ENCODE data around the gene CCSER1. TPM values are rescaled to one million over a fixed set of nuclear protein-coding genes. Genes with fewer than 3 reads are reported as not detected.

Gene CCSER1
- total RNA-seq, 2 experiments from 2014 or later, result not detected

- H3K9me3 ChIP-seq (ENCODE audit: low read length), result no peaks in the 10 kb centered on the region
- ChIA-PET CTCF (ENCODE audit: unreplicated experiment) (no interaction called here), POLR2A (no interaction called here)
- no peaks in the 10 kb centered on the region for H3K4me1 ChIP-seq (ENCODE audit: insufficient read depth, low read length, poor library complexity, severe bottlenecking)
- no peak for DNase-seq (ENCODE audit: low spot score)
- intact Hi-C loops (cut with micrococcal nuclease; ENCODE audit: unreplicated experiment), result no loop called here
- no peaks in the 10 kb centered on the region for H3K36me3 ChIP-seq (ENCODE audit: insufficient read depth, low read length)
- H3K79me2 ChIP-seq (ENCODE audit: insufficient read depth, low read depth, low read length), result no peaks in the 10 kb centered on the region
- H3K27ac ChIP-seq (ENCODE audit: low read depth, low read length, poor library complexity, severe bottlenecking), result no peak overlapping the region
- H4K20me1 ChIP-seq (ENCODE audit: insufficient read depth, low read length), result no peaks in the 10 kb centered on the region
- BruUV-seq (replicated peaks), result no TSS peak
- no peak overlapping the region for H2AFZ ChIP-seq (ENCODE audit: low read length)
- no peak overlapping the region for H3K4me2 ChIP-seq (ENCODE audit: low read length)
- H3K9me2 ChIP-seq (ENCODE audit: insufficient read depth, low read length), result no peaks in the 10 kb centered on the region
- no peak for TF ChIP-seq EZH2phosphoT487 (IDR thresholded peaks at IDR 0.05; ENCODE audit: borderline replicate concordance, low read depth, low read length)
- TF ChIP-seq, protein P1, sequence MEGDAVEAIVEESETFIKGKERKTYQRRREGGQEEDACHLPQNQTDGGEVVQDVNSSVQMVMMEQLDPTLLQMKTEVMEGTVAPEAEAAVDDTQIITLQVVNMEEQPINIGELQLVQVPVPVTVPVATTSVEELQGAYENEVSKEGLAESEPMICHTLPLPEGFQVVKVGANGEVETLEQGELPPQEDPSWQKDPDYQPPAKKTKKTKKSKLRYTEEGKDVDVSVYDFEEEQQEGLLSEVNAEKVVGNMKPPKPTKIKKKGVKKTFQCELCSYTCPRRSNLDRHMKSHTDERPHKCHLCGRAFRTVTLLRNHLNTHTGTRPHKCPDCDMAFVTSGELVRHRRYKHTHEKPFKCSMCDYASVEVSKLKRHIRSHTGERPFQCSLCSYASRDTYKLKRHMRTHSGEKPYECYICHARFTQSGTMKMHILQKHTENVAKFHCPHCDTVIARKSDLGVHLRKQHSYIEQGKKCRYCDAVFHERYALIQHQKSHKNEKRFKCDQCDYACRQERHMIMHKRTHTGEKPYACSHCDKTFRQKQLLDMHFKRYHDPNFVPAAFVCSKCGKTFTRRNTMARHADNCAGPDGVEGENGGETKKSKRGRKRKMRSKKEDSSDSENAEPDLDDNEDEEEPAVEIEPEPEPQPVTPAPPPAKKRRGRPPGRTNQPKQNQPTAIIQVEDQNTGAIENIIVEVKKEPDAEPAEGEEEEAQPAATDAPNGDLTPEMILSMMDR (conservative IDR thresholded peaks at IDR 0.05; ENCODE audit: low read length), result no peak
- H3K4me3 ChIP-seq (ENCODE audit: low read depth, low read length, poor library complexity, severe bottlenecking), result no peak overlapping the region
These were observed 14.5 kb upstream of the CCSER1 start for GRCh38 chr4:90112715-90113114.

DNA sequence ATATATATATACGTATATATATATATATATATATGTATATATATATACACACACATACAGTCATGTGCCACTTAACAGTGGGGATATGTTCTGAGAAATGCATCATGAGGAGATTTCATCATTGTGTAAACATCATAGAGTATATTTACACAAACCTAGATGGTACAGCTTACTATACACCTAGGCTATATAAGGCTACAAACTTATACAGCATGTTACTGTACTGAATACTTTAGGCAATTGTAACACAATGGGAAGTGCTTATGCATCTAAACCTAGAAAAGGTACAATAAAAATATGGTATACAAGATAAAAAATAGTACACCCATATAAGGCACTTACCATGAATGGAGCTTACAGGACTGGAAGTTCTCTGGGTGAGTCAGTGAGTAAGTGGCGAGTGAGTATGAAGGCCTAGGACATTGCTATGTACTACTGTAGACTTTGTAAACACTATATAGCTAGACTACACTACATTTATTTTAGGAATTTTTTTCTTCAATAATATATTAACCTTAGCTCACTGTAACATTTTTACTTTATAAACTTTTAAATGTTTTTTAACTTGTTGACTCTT is 13.2 kb upstream of the CCSER1 start:
- no peaks in the 10 kb centered on the region for H3K9me2 ChIP-seq (ENCODE audit: insufficient read depth, low read length)
- H3K27ac ChIP-seq (ENCODE audit: low read depth, low read length, poor library complexity, severe bottlenecking), result no peak overlapping the region
- BruUV-seq (replicated peaks), result no TSS peak
- TF ChIP-seq EZH2phosphoT487 (IDR thresholded peaks at IDR 0.05; ENCODE audit: borderline replicate concordance, low read depth, low read length), result no peak
- TF ChIP-seq, protein P1 (conservative IDR thresholded peaks at IDR 0.05; ENCODE audit: low read length), result no peak
- no peaks in the 10 kb centered on the region for H3K79me2 ChIP-seq (ENCODE audit: insufficient read depth, low read depth, low read length)
- ChIA-PET POLR2A (interaction anchor here (0.5 to 0.8 kb wide), 2 partner anchors 28 to 1186 kb away, joined by 3 to 5 read pairs; no protein-coding TSS in a partner anchor), CTCF (ENCODE audit: unreplicated experiment) (no interaction called here)
- H3K4me2 ChIP-seq (ENCODE audit: low read length), result no peak overlapping the region
- H3K9me3 ChIP-seq (ENCODE audit: low read length), result no peaks in the 10 kb centered on the region
- no peaks in the 10 kb centered on the region for H3K4me1 ChIP-seq (ENCODE audit: insufficient read depth, low read length, poor library complexity, severe bottlenecking)
- no peak for DNase-seq (ENCODE audit: low spot score)
- no peaks in the 10 kb centered on the region for H4K20me1 ChIP-seq (ENCODE audit: insufficient read depth, low read length)
- no peak overlapping the region for H3K4me3 ChIP-seq (ENCODE audit: low read depth, low read length, poor library complexity, severe bottlenecking)
- intact Hi-C loops (cut with micrococcal nuclease; ENCODE audit: unreplicated experiment), result no loop called here
- no peaks in the 10 kb centered on the region for H3K36me3 ChIP-seq (ENCODE audit: insufficient read depth, low read length)
- no peak overlapping the region for H2AFZ ChIP-seq (ENCODE audit: low read length)

DNA sequence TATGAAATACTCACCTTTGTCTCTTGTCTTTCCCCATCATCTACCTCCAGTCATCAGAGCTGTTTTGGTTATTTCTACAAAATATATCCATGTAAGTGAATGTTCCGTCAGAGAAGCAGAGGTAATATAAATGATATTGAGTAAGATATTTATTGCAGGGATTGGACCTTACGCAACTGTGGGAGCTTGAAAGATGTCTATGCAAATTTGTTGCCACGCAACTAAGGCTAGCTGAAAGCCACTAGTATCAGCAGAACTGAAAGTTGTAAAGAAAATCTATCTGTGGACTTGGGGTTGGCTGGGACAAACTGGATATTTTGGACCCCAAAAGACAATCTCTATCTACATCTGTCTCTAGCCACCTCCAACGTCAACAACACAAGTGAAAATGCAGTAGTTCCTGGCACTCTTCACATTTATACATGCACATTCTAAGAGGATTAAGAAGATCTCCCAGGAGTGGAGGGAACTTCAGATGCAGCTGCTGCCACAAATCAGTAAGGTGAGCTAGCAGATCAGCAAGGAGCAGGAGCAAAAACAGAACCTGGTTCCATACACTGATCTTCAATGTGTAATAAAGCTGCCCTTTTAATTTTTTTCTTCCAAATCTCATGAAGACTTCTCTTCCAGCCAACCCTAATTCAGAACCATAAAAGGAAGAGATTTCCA is 8.5 kb upstream of the CCSER1 start:
- no peaks in the 10 kb centered on the region for H3K4me1 ChIP-seq (ENCODE audit: insufficient read depth, low read length, poor library complexity, severe bottlenecking)
- no peak overlapping the region for H3K4me2 ChIP-seq (ENCODE audit: low read length)
- ChIA-PET CTCF (ENCODE audit: unreplicated experiment) (no interaction called here), POLR2A (no interaction called here)
- BruUV-seq (replicated peaks), result no TSS peak
- H3K4me3 ChIP-seq (ENCODE audit: low read depth, low read length, poor library complexity, severe bottlenecking), result no peak overlapping the region
- intact Hi-C loops (cut with micrococcal nuclease; ENCODE audit: unreplicated experiment), result no loop called here
- no peak for DNase-seq (ENCODE audit: low spot score)
- H3K27ac ChIP-seq (ENCODE audit: low read depth, low read length, poor library complexity, severe bottlenecking), result no peak overlapping the region
- no peaks in the 10 kb centered on the region for H4K20me1 ChIP-seq (ENCODE audit: insufficient read depth, low read length)
- H3K9me3 ChIP-seq (ENCODE audit: low read length), result no peaks in the 10 kb centered on the region
- H2AFZ ChIP-seq (ENCODE audit: low read length), result no peak overlapping the region
- TF ChIP-seq, protein P1 (conservative IDR thresholded peaks at IDR 0.05; ENCODE audit: low read length), result no peak
- TF ChIP-seq EZH2phosphoT487 (IDR thresholded peaks at IDR 0.05; ENCODE audit: borderline replicate concordance, low read depth, low read length), result no peak
- no peaks in the 10 kb centered on the region for H3K9me2 ChIP-seq (ENCODE audit: insufficient read depth, low read length)
- H3K79me2 ChIP-seq (ENCODE audit: insufficient read depth, low read depth, low read length), result no peaks in the 10 kb centered on the region
- no peaks in the 10 kb centered on the region for H3K36me3 ChIP-seq (ENCODE audit: insufficient read depth, low read length)
